Cardiac muscle cell (in vitro differentiated cells and primary cell): ENCODE measurements around the gene TLCD5. TPM values are rescaled to one million over a fixed set of nuclear protein-coding genes. Genes with fewer than 3 reads are reported as not detected.

Experiments
- DNase-seq, 2 donors: peaks; one replicate each; pipeline versions ENCODE4 v3.0.0 to v3.0.0-alpha.2; 2010 to 2017; ENCODE audit warnings: low read depth in 1 of 2, low spot score in 1 of 2
- H3K27ac ChIP-seq: fragments of 200-600 bp; sonication (generic); 2 replicates; pipeline ENCODE4 v1.5.1; 2016
- H3K27me3 ChIP-seq: fragments of 200-600 bp; sonication (generic); 2 replicates; pipeline ENCODE4 v1.6.0; 2016; ENCODE audit warnings: control low read depth
- H3K36me3 ChIP-seq: fragments of 200-600 bp; sonication (generic); 2 replicates; pipeline ENCODE4 v1.5.1; 2016; ENCODE audit warnings: control low read depth
- H3K4me1 ChIP-seq: fragments of 200-600 bp; sonication (generic); 2 replicates; pipeline ENCODE4 v1.8.1; 2017; ENCODE audit warnings: low read depth, mild to moderate bottlenecking, mixed run types
- H3K4me3 ChIP-seq: fragments of 200-600 bp; sonication (generic); 2 replicates; pipeline ENCODE4 v1.5.1; 2016; ENCODE audit warnings: mild to moderate bottlenecking
- H3K9me3 ChIP-seq: fragments of 200-600 bp; sonication (generic); 2 replicates; pipeline ENCODE4 v1.5.1; 2017; ENCODE audit warnings: low read depth, mild to moderate bottlenecking, control low read depth
- polyA plus RNA-seq: library from polyadenylated mRNA; unstranded; fragments of >200 nt; fragmentation: Nextera tagmentation; extraction: Ambion mirVana; gene quantifications from 2 replicates; pipeline ENCODE4 v1.2.1, GENCODE V29; 2016
- total RNA-seq: library from RNA; depleted of rRNA; stranded (reverse); fragments of >200 nt; gene quantifications from 2 replicates; pipeline ENCODE4 v1.2.3, GENCODE V29; 2016
- TF ChIP-seq, protein P1 (sequence below): IDR thresholded peaks from 2 replicates; pipeline ENCODE4 v1.5.1; 2012; ENCODE audit warnings: low read depth, mild to moderate bottlenecking, low read length

TLCD5 gene
- total and polyA plus RNA-seq, 2 experiments from 2014 or later: 25.0 to 27.1 TPM

DNA sequence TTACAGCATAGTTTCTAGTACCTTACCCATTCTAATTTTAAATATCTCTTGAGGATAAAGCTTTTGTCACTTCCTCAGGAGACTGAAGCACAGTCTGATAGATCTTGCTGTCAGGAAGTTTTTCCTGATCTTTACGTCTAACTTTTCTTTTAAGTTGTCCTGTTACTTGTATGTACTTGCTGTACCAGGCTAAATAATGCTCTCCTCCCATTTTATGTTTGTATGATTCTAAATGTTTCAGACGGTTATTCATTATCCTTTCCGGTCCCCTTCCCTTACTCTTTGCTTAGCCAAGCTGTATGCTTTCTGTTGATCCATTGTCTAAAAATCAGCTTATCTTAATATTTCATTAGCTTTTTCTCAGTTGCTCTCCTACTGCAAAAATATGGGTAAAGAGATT is 17.1 kb downstream of the TLCD5 start:
- DNase-seq: no peak
- peaks cover 75% of the 10 kb centered on the region for H3K4me1 ChIP-seq
- H3K27me3 ChIP-seq: no peaks in the 10 kb centered on the region
- H3K4me3 ChIP-seq: peak overlapping the region; percentile 5
- H3K36me3 ChIP-seq: no peaks in the 10 kb centered on the region
- H3K27ac ChIP-seq: peak overlapping the region; percentile 47
- H3K9me3 ChIP-seq: no peaks in the 10 kb centered on the region
- TF ChIP-seq, protein P1, sequence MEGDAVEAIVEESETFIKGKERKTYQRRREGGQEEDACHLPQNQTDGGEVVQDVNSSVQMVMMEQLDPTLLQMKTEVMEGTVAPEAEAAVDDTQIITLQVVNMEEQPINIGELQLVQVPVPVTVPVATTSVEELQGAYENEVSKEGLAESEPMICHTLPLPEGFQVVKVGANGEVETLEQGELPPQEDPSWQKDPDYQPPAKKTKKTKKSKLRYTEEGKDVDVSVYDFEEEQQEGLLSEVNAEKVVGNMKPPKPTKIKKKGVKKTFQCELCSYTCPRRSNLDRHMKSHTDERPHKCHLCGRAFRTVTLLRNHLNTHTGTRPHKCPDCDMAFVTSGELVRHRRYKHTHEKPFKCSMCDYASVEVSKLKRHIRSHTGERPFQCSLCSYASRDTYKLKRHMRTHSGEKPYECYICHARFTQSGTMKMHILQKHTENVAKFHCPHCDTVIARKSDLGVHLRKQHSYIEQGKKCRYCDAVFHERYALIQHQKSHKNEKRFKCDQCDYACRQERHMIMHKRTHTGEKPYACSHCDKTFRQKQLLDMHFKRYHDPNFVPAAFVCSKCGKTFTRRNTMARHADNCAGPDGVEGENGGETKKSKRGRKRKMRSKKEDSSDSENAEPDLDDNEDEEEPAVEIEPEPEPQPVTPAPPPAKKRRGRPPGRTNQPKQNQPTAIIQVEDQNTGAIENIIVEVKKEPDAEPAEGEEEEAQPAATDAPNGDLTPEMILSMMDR: no peak

DNA sequence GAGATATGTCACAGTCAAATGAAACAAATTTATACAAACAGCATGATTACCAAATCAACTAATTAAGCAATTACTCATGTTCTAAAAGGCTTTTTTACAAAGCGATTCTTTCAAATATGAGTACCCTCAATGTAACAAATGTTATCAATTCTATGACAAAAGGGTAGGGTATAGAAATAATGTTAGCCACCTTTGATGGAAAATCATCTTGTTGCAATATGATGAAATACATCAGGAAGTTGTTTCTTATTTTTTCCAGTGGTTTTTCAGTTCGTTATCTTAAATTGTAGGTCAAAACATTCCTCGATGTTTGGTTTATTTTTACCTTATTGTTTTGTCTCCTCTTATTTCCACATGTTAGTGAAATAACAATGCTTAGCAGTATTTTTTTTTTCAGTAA is 17.6 kb downstream of the TLCD5 start:
- H3K27ac ChIP-seq: peak overlapping the region; percentile 47
- H3K9me3 ChIP-seq: no peaks in the 10 kb centered on the region
- no peak overlapping the region for H3K4me3 ChIP-seq
- peaks cover 78% of the 10 kb centered on the region for H3K4me1 ChIP-seq
- TF ChIP-seq, protein P1: no peak
- DNase-seq: no peak
- no peaks in the 10 kb centered on the region for H3K27me3 ChIP-seq
- no peaks in the 10 kb centered on the region for H3K36me3 ChIP-seq

DNA sequence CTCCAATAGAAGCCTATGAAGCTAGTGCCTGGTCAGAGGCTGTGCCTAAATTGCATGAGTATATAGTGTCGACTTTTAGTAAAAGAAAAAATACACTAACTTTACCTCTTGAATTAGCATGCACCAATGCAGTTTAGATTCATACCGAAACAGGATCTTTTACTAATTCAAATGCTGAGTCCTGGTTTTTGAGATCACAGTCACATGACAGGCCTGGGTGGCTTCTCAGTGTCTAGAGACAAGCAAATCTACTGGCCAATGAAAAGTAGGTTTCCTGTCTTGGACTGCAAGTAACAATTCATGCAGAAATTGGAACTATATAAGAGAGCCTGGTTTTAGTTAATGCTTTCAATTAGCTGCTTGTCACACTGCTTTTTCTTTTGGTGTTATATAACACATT is 18.3 kb downstream of the TLCD5 start:
- no peaks in the 10 kb centered on the region for H3K36me3 ChIP-seq
- no peak for DNase-seq
- TF ChIP-seq, protein P1: no peak
- H3K27ac ChIP-seq: no peak overlapping the region
- no peak overlapping the region for H3K4me3 ChIP-seq
- peaks cover 77% of the 10 kb centered on the region for H3K4me1 ChIP-seq
- H3K9me3 ChIP-seq: no peaks in the 10 kb centered on the region
- no peaks in the 10 kb centered on the region for H3K27me3 ChIP-seq

DNA sequence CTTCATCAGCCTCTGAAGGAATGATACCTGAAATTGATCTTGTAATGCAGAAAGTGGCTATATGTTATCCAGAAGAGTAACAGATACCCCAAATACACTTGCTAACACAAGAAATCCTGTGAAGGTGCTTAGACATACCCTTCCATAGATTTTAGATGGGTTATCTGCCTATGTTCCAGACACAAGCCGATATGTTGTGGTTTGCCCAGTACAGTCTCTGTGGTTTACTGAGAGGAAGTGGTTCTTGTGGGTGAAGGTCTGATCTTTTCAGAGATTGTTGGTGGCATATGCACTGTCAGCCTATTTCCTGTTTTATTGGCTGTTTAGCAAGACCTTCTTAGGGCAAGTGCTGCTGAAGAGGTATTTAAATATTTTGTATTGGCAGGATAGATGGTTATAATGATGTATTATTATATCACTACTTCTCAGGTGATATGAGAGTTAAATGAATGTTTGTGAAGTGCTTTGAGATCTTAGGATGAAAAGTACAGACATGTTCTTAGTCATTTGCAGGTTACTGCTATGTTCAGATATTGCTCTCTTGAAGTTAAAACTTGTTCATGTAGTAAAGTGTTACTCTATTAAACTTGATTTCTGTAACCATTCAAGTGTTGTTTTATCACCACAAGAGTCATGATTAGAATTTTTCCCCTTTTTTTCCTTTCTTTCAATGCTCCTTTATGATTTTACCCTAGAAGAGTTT is 19.4 kb downstream of the TLCD5 start:
- Histone ChIP-seq H3K9me3 (no peaks in the 10 kb centered on the region), H3K27ac (no peak overlapping the region), H3K4me3 (no peak overlapping the region), H3K36me3 (no peaks in the 10 kb centered on the region), H3K27me3 (no peaks in the 10 kb centered on the region), H3K4me1 (peaks cover 71% of the 10 kb centered on the region)
- TF ChIP-seq, protein P1: no peak
- peak in 1 of 2 donors; percentile 42 for DNase-seq

DNA sequence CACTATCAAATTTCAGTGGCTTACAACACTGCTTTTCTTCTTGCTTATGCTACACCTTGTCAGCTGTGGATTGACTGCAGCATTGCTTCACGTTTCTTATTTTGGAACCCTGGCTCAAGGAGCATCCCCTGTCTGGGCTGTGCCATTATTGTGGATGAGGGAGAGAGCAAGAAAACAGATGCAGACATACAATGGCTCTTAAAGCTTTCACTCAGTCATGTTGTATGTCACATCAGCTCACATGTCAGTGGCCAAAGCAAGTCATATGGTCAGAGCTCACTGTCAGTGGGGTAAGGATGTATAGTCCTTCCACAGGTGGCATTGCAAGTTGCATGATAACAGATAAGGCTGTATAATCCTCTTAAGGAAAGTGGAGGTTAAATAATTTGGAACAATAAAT is 21.1 kb downstream of the TLCD5 start:
- Histone ChIP-seq H3K9me3 (no peaks in the 10 kb centered on the region), H3K4me1 (peaks cover 57% of the 10 kb centered on the region), H3K4me3 (no peak overlapping the region), H3K27me3 (no peaks in the 10 kb centered on the region), H3K27ac (peak overlapping the region; percentile 40), H3K36me3 (no peaks in the 10 kb centered on the region)
- TF ChIP-seq, protein P1: no peak
- DNase-seq: no peak
